GM19463 (cell line): Measurements from ENCODE around the gene BRF1.

Experiments
- ATAC-seq: cut with Tn5 transposase; IDR thresholded peaks from one replicate; pipeline ENCODE4 v1.9.1; 2021; ENCODE audit warnings: mild to moderate bottlenecking, moderate library complexity; ENCODE audit not compliant: unreplicated experiment

Gene BRF1

GRCh38 chr14:105269405-105269804 lies 31.4 kb downstream of the BRF1 start:
- ATAC-seq, result no peak

DNA sequence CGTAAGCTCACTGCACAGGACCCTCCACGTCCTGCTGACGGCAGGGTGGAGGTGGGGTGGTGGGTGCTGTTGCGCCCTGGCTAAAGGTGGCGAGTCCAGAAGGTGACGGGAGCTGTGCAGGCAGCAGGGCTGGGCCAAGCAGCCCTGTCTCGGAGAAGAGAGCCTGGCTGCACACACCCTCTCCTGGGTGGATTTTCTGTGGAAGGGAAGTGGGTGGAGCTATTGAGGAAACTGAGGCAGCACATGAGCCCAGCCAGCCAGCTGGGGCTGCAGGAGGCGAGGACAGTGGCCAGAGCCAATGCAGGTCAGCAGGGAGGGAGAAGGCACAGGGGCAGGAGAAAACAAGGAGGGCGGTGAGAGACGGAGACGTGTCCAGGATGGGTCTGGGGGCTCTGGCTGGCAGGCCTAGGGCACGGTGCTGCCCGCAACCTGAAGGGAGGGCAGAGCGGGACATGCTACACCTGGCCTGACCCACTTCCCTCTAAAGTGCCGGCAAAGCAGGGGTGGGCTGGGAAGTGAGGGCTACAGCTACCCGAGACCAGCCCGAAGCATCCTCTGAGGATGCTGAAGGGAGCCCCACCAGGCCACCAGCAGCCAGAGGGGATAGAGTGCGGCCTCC lies 32.0 kb downstream of the BRF1 start:
- ATAC-seq, result no peak

GRCh38 chr14:105267820-105268548 lies 32.8 kb downstream of the BRF1 start:
- ATAC-seq, result no peak

DNA sequence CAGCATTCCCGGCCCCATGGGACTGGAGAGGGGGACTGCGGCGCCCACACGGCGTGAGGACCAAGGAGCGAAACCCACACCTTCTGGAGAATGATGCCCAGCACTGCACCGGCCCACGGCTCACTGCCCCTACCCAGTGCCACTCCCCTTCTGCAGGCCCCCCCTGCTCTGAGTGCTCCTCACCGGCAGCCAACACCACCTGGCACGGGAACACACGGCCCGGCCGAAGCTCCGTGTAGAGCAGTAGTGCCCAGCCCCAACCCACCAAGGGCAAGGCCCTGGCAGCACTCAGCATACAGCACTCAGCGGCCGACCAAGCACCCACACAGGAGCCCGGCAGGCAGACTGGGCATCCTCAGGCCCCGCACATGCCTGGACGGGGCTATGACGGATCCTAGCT lies 39.0 kb downstream of the BRF1 start:
- no peak for ATAC-seq

- ATAC-seq, result no peak
Observed at GRCh38 chr14:105260959-105261358, 39.8 kb downstream of the BRF1 start.

- ATAC-seq, result no peak
Observed at GRCh38 chr14:105258846-105259245, 42.0 kb downstream of the BRF1 start.

DNA sequence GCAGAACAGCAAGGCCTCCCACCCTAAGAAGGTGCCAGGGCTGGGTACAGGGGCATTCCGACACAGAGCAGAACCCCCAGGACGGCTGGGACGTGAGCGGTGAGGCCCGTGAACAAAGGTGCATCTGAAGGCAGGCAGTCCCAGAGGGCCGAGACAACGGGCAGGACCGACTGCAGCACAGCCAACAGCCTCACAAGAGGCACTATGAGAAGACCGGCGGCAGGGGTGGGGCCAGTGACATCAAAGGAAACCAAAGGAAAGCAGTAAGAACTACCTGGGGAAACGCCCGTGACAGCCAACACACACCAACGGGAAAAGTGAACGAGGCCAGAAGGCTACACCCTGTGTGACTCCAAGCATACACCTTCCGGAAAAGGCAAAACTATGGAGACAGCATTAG lies 43.3 kb downstream of the BRF1 start:
- no peak for ATAC-seq

- no peak for ATAC-seq
Observed at GRCh38 chr14:105256292-105256960, 44.4 kb downstream of the BRF1 start.

- ATAC-seq, result no peak
Observed at GRCh38 chr14:105255021-105255507, 45.7 kb downstream of the BRF1 start.

- ATAC-seq, result no peak
Observed at GRCh38 chr14:105253329-105253682, 47.5 kb downstream of the BRF1 start.

DNA sequence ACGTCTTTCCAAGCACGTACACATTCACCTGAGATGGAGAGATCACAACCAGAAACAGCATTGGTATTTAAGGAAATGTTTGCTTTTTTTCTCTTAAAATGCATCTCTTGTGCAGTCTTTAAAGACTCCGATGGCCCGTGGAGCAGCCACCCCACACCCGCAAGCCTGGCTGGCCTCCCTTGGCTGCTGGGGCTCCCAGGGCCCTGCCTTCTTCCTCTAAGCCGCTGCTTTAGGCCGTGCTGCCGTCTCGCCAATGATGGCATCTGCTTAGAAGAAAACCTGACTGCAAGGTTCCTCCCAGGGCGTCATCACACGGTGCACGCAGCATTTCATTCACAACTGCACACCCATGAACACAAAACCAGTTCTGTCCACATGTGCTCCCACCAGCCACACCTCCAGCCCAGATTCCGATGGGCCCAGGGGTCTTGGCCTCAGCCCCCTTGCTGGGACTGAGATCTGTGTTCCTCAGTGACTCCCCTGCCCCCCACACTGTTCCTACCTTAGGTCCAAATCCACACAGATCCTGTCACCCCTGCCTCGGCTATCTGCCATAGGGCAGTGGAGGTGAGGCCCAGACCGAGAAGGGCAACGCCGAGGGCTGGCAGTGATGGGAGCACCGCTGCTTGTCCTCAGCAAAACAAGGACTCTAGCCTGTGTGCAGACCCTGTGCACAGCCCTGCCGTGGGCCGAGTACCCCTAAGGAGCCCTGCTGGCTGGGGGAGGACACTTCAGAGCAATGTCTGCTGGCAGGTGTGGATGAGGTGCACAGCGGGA lies 48.1 kb downstream of the BRF1 start:
- no peak for ATAC-seq

DNA sequence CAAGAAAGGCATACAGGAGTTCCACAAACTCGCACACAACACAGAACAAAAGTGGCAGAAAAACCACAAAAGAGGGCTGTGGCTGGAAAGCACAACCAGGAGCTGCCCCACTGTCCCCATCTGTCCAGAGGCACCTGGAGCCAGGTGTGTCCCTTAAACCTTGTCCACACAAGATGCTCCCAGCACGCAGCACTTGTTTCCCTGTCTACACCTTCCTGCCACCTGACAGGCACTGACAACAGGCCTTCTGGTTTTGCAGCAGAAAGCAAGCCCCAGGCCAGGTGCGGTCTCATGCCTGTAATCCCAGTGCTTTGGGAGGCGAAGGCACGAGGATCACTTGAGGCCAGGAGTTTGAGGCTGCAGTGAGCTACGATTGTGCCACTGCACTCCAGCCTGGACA lies 48.9 kb downstream of the BRF1 start:
- ATAC-seq, result no peak

GRCh38 chr14:105250986-105251385 lies 49.8 kb downstream of the BRF1 start:
- no peak for ATAC-seq

- ATAC-seq, result no peak
Observed at GRCh38 chr14:105250008-105250366, 50.8 kb downstream of the BRF1 start.

DNA sequence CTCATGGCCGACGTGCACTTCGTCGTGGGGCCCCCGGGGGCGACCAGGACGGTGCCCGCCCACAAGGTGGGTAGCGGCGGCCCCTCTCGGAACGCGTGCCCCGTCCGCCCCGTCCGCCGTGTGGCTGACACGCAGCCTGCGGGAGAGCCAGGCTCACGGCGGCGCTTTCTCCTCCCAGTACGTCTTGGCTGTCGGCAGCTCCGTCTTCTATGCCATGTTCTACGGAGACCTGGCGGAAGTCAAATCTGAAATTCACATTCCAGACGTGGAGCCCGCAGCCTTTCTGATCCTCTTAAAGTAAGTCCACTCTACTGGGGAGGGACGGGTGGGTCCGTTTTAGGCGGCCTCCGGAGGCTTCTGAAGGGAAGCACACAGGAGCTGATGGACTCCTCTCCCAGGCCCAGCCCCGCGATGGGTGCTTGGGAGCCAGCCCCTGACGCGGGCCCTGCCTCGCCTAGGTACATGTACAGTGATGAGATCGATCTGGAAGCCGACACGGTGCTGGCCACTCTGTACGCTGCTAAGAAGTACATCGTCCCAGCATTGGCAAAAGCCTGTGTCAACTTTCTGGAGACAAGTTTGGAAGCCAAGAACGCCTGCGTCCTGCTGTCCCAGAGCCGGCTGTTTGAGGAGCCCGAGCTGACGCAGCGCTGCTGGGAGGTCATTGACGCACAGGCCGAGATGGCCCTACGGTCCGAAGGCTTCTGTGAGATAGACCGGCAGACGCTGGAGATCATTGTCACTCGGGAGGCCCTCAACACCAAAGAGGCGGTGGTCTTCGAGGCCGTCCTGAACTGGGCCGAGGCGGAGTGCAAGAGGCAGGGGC lies 51.4 kb downstream of the BRF1 start:
- no peak for ATAC-seq

DNA sequence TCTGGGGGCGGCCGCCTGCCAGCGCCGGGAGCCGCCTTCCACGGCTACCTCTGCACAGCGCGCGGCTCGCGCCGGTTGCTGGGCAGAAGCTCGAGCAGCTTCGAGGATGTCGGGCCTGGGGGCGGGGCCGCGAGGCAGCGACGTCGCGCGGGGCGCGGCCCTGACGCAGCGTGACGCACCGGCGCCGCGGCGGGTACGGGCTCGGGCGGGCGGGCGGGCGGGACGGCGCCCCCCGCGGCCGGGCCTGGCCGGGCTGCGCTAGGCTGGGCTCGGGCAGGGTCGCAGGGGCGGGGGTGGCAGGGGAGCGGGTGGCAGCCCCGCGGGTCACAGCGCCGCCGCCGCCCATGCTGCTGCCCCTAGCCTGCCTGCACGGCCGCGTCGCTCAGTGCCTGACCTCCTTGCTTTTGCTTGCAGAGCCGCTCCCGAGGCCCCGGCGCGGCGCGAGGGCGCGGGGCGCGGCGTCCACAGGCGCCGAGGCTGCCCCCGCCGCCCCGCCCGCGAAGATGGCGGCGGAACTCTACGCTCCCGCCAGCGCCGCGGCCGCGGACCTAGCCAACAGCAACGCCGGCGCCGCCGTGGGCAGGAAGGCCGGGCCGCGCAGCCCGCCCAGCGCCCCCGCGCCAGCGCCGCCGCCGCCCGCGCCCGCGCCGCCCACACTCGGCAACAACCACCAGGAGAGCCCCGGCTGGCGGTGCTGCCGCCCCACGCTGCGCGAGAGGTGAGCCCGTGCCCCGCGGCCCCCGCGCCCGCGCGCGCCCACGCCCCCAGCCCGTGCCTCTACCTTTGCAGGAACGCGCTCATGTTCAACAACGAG lies 52.2 kb downstream of the BRF1 start, which contains the start of gene BTBD6:
BTBD6 (plus strand) TSS at position 166 of the 814 bp plus-strand sequence; CDS start at position 345, 179 bp downstream.
- peak; percentile 91 for ATAC-seq

DNA sequence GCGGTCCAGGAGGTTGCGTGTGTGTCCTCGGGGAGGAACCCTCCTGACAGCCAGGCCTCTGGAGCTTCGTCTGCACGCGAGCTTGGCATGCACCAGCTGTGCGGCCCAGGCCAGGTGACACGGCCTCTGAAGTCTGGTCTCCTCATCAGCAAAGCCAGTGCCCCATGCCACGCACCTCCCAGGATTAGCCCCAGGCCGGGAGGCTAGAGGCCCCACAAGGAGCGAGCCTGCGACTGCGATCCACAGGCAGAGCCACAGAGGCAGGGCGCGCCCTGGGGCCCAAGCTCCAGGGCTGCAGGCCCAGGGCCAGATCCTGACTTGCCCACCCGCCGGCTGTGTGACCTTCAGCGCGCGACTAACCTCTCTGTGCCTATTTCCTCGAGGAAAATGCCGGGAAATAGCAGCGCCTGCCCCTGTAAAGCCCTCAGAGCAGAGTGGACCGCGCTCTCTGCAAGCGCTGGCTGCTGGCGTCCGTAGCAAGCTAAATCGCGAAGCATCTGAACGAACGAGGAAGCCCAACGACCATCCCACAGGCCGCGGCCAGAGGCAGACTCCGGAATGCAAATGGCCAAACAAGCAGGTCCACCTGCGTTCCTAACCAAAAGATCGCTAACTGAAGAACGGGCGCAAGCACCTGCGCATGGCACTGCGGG lies 53.0 kb downstream of the BRF1 start:
- ATAC-seq, result no peak

- ATAC-seq, result no peak
Observed at GRCh38 chr14:105247026-105247425, 53.8 kb downstream of the BRF1 start.

DNA sequence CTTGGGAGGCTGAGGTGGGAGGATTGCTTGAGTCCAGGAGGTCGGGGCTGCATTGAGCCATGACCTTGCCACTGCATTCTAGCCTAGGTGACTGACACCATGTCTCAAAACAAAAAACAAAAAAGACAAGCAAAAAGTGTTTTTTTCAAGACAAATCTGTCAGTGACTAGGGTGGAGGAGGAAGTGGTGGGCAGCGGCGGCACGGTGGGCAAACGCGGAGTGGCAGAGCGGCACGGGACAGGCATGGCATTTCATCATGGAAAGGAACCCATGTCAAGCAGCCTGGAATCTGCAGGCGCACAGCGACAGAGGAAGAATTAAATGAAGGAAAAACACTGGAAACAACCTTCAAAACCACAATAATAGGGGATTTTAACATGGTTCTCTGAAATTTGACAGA lies 56.5 kb downstream of the BRF1 start:
- ATAC-seq, result no peak
